Mesodermal cell (in vitro differentiated cells): ENCODE results near the gene CABS1.

Source experiments
- H3K27ac ChIP-seq: 2 replicates; pipeline ENCODE4 v1.7.0; 2013; ENCODE audit warnings: mild to moderate bottlenecking, low read depth, low read length, moderate library complexity; ENCODE audit not compliant: severe bottlenecking
- H3K36me3 ChIP-seq: 2 replicates; pipeline ENCODE4 v1.7.1; 2013; ENCODE audit warnings: mild to moderate bottlenecking, low read length, moderate library complexity; ENCODE audit not compliant: control insufficient read depth, insufficient read depth
- H3K4me1 ChIP-seq: one replicate; pipeline ENCODE4 v1.7.1; 2013; ENCODE audit warnings: mild to moderate bottlenecking, low read length; ENCODE audit not compliant: insufficient read depth, control insufficient read depth, poor library complexity, severe bottlenecking
- H3K4me3 ChIP-seq: 2 replicates; pipeline ENCODE4 v1.7.0; 2013; ENCODE audit warnings: low read length, control low read depth, mild to moderate bottlenecking; ENCODE audit not compliant: insufficient read depth, poor library complexity, severe bottlenecking; ENCODE audit errors: extremely low read depth
- H3K9me3 ChIP-seq: 2 replicates; pipeline ENCODE4 v1.7.1; 2013; ENCODE audit warnings: mild to moderate bottlenecking, low read length, moderate library complexity; ENCODE audit not compliant: control insufficient read depth
- WGBS, 2 experiments: methylation state at CpG; one replicate each; pipeline ENCODE4 v1.1.5; 2013; ENCODE audit warnings: missing lambda C conversion rate in 2 of 2; ENCODE audit not compliant: insufficient coverage in 2 of 2; 5-methylcytosine and 5-hydroxymethylcytosine counted together

Gene CABS1

DNA sequence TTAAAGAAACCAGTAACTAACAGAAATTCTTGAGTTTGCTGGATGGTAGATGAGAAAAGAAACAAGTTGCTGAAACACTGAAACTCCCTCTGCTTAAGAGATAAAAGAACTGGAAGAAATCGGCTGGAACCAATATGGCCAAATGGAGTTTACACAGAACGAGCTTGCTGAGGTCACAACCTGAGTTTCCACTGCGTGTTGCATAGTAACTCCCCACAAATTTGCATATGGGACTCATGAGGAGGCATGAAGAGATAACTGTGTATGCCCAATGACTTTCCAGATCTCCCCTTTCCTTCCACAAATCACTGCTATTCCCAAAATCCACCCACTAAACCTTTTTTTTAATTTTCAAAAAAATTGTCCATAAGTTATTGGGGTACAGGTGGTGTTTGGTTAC is 38.0 kb downstream of the CABS1 start:
- H3K4me1 ChIP-seq: no peaks in the 10 kb centered on the region
- H3K9me3 ChIP-seq: no peaks in the 10 kb centered on the region
- H3K4me3 ChIP-seq: no peak overlapping the region
- no peak overlapping the region for H3K27ac ChIP-seq
- H3K36me3 ChIP-seq: no peaks in the 10 kb centered on the region
- 89 to 96% methylated on average over 3 of the region's 3 CpGs for WGBS, 2 experiments

DNA sequence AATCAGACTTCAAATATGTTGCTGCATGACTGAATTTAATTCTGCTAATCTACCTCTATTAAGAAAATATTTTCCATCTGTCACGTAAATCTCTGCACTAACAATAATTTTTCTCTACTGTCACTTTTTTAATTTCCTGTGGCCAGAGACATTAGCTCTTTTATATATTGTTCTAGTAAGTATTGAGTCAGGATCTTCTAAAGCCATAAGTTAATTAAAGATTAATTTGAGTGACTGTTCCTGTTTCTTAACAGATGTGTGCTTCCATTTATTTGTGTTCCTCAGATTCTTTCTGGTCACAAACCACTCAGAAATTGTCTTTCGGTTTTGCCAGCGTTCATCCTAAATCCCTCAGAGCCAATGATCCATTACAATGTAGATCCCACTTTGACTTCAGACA is 45.8 kb downstream of the CABS1 start:
- no CpG with 5 or more reads among the region's 3 CpGs for WGBS, 2 experiments
- H3K4me1 ChIP-seq: no peaks in the 10 kb centered on the region
- H3K36me3 ChIP-seq: no peaks in the 10 kb centered on the region
- H3K27ac ChIP-seq: no peak overlapping the region
- no peak overlapping the region for H3K4me3 ChIP-seq
- H3K9me3 ChIP-seq: no peaks in the 10 kb centered on the region

DNA sequence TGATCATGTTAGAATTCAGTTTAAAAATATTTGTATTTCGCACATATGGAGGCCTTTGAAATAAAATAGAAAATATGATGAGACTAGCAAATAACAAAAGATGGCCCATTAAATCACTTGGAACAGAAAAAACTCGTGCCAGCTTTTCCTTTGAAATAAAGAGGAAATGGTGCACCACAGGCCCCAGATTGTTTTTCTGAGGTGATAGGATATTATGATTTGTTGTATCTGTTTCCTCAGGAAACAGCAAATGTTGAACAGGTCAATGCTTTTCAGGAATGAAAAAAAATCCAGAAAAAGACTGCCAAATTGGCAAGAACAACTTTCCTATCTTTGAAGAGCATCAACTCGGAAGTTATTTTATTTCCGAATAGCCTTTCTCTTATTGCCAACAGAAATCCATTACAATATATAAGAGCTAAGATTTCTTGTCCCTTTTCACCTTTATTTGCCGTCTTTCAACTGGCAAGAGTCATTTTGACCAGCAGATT is 48.0 kb downstream of the CABS1 start, which contains the start of gene SMR3B:
Gene SMR3B (plus strand): TSS at position 441 of the 491 bp plus-strand sequence. CDS start 1,380 bp downstream, outside the sequence.
- 72 to 86% methylated on average over 2 to 3 of the region's 5 CpGs for WGBS, 2 experiments
- no peaks in the 10 kb centered on the region for H3K4me1 ChIP-seq
- H3K36me3 ChIP-seq: no peaks in the 10 kb centered on the region
- no peak within 1 kb of the TSS for H3K4me3 ChIP-seq
- no peak within 1 kb of the TSS for H3K27ac ChIP-seq
- no peaks in the 10 kb centered on the region for H3K9me3 ChIP-seq
